ENCODE results near the gene C16orf87.

DNA sequence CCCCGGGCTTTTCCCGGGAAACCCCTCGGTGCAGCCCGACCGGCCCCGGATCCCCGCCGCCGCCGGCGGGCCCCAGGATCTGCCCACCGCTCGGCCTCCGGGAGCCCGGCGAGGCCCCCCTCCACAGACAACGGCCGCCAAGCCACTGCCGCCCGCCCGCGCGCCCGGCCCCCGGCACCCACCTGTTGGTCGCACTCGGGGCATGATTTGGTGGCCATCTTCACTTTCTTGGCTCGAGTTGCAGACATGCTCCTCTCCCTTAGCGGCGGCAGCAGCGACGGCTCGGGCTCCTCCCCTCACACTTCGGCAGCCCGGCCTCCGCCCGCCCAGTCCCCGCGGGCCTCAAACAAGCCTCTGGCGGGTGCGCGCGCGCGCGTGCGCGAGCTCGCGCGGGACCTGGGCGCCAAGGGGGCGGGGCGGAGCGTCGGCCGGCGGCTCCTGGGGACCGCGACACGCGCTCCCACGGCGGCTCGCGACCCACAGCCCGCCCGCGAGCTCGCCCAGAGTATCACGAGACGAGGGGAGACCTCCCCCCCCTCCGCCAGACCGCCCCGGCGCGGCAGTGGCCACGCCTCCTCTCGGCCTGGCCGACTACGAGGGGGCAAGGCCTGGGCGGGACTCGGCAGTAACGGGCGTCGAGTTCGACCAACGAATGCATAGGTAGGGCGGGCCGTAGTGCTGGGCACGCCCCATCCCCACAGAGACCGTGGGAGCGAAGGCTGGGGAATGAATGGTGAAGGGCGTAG lies at the start of gene C16orf87:
- TF ChIP-seq, protein P1, sequence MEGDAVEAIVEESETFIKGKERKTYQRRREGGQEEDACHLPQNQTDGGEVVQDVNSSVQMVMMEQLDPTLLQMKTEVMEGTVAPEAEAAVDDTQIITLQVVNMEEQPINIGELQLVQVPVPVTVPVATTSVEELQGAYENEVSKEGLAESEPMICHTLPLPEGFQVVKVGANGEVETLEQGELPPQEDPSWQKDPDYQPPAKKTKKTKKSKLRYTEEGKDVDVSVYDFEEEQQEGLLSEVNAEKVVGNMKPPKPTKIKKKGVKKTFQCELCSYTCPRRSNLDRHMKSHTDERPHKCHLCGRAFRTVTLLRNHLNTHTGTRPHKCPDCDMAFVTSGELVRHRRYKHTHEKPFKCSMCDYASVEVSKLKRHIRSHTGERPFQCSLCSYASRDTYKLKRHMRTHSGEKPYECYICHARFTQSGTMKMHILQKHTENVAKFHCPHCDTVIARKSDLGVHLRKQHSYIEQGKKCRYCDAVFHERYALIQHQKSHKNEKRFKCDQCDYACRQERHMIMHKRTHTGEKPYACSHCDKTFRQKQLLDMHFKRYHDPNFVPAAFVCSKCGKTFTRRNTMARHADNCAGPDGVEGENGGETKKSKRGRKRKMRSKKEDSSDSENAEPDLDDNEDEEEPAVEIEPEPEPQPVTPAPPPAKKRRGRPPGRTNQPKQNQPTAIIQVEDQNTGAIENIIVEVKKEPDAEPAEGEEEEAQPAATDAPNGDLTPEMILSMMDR (IDR thresholded peaks at IDR 0.05) = no peak
- TF ChIP-seq POLR2A (IDR thresholded peaks at IDR 0.05) = no peak
- TF ChIP-seq POLR2AphosphoS5 (IDR thresholded peaks at IDR 0.05) = peak; percentile 1 to 53 (median 21)
- TF ChIP-seq EP300 (IDR thresholded peaks at IDR 0.05) = no peak

Measured in stomach (tissue), 4 donors.